Neural cell (in vitro differentiated cells): ENCODE results near the gene PTMS.
"Not testable (repeated sequence)": the region's sequence is repeated elsewhere in the genome, so short reads cannot be mapped to it uniquely, and the experiment has no call there.

Experiments
- CTCF ChIP-seq: fragments of 450-650 bp; IDR thresholded peaks from 2 replicates; pipeline ENCODE4 v1.5.1; 2014; ENCODE audit warnings: antibody characterized with exemption, mild to moderate bottlenecking, moderate library complexity; ENCODE audit not compliant: poor library complexity, severe bottlenecking
- EP300 ChIP-seq: fragments of 450-650 bp; conservative IDR thresholded peaks from 2 replicates; pipeline ENCODE4 v1.6.1; 2014; ENCODE audit warnings: antibody characterized with exemption, mild to moderate bottlenecking, moderate library complexity; ENCODE audit not compliant: poor library complexity, severe bottlenecking
- EZH2 ChIP-seq: fragments of 200-600, 300-800 bp; shearing (Covaris generic), sonication (generic); IDR thresholded peaks from 2 replicates; pipeline ENCODE4 v1.6.1; 2014; ENCODE audit warnings: antibody characterized with exemption, low read length, borderline replicate concordance, mild to moderate bottlenecking; ENCODE audit not compliant: insufficient read depth, poor library complexity, severe bottlenecking
- MXI1 ChIP-seq: fragments of 450-650 bp; conservative IDR thresholded peaks from 2 replicates; pipeline ENCODE4 v1.6.1; 2014; ENCODE audit warnings: antibody characterized with exemption, mild to moderate bottlenecking; ENCODE audit not compliant: poor library complexity, severe bottlenecking
- POLR2AphosphoS5 ChIP-seq: IDR thresholded peaks from 2 replicates; pipeline ENCODE4 v1.6.1; 2012
- RAD21 ChIP-seq: fragments of 450-650 bp; conservative IDR thresholded peaks from 2 replicates; pipeline ENCODE4 v1.6.1; 2014; ENCODE audit warnings: antibody characterized with exemption, mild to moderate bottlenecking, moderate library complexity
- REST ChIP-seq: IDR thresholded peaks from 2 replicates; pipeline ENCODE4 v1.6.1; 2012; ENCODE audit warnings: borderline replicate concordance
- SMC3 ChIP-seq: fragments of 450-650 bp; conservative IDR thresholded peaks from 2 replicates; pipeline ENCODE4 v1.6.1; 2014; ENCODE audit warnings: antibody characterized with exemption, mild to moderate bottlenecking, moderate library complexity; ENCODE audit not compliant: poor library complexity
- TAF1 ChIP-seq: IDR thresholded peaks from 2 replicates; pipeline ENCODE4 v1.6.1; 2012; ENCODE audit warnings: low read depth

GRCh38 chr12:6743300-6743699, 22.9 kb upstream of the PTMS start:
- not testable (repeated sequence) for TF ChIP-seq CTCF, REST, EP300, POLR2AphosphoS5, MXI1, EZH2, RAD21, TAF1, SMC3
